ENCODE data around the gene FGF8.

FGF8 gene, protein sequence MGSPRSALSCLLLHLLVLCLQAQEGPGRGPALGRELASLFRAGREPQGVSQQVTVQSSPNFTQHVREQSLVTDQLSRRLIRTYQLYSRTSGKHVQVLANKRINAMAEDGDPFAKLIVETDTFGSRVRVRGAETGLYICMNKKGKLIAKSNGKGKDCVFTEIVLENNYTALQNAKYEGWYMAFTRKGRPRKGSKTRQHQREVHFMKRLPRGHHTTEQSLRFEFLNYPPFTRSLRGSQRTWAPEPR

DNA sequence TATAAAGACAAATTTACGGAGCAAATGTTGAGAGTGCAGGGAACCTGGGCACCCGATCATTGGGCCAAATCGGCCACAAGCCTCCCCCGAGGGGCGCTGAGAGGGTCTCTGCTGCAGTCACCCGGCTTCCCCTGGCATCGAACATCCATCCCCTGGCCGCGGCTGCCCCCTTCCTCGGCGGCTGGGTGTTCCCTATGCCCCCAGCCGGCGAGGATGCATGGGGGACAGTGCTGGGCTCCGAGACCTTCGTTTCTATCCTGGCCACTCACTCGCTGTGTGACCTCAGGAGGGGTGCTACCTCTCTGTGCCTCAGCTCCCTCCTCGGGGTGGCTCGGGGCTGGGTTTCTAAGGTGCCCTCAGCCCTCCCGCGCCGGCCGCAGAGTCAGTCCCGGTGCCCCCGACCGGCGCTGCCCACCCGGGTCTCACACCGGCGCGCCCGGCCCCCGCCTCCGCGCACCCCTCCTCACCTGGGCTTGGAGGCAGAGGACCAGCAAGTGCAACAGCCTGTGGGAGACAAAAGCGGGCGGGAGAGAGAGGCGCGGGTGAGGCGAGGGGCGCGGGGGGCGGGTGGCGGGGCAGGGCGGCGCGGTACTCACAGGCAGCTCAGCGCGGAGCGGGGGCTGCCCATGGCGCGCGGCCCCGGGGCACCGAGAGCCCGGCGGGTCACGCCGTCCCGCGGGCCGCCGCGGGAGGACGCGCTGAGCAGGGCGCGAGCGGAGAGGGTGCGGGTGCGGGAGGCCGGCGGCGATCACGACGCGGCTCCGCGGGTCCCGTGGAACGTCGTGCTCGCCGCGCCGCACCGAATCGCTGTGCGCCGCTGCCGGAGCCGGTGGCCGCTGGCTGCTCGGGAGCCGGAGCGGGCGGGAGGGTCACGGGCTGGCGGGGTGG lies at the start of gene FGF8:
Gene FGF8 (minus strand): TSS at position 842 of the 888 bp plus-strand sequence. CDS start 214 bp downstream, at position 628.
- peak within 1 kb of the TSS; percentile 68 for H3K4me3 ChIP-seq
- DNase-seq (ENCODE audit: low spot score) = peak; percentile 45
- TF ChIP-seq, protein P1, sequence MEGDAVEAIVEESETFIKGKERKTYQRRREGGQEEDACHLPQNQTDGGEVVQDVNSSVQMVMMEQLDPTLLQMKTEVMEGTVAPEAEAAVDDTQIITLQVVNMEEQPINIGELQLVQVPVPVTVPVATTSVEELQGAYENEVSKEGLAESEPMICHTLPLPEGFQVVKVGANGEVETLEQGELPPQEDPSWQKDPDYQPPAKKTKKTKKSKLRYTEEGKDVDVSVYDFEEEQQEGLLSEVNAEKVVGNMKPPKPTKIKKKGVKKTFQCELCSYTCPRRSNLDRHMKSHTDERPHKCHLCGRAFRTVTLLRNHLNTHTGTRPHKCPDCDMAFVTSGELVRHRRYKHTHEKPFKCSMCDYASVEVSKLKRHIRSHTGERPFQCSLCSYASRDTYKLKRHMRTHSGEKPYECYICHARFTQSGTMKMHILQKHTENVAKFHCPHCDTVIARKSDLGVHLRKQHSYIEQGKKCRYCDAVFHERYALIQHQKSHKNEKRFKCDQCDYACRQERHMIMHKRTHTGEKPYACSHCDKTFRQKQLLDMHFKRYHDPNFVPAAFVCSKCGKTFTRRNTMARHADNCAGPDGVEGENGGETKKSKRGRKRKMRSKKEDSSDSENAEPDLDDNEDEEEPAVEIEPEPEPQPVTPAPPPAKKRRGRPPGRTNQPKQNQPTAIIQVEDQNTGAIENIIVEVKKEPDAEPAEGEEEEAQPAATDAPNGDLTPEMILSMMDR (IDR thresholded peaks at IDR 0.05) = no peak

DNA sequence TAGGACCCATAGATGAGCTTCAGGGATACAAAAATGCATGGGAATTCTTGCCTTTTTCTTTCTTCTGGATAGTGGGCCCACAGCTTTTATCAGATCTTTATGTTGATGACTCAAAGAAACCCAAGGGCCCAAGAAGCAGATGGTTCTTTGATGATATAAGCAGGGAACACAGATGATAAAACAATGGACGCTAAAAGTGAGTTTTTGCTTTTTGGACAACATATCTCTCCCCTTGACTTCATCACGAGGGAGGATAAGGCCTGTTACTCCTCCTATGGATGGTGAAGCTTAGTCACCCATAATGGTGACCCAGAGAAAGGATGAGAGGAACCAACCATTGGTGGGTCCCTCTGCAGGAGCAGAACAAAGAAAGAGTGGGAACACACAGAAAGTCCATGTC lies 48.8 kb upstream of the FGF8 start:
- TF ChIP-seq, protein P1 (IDR thresholded peaks at IDR 0.05) = no peak
- no peak overlapping the region for H3K4me3 ChIP-seq
- H3K27ac ChIP-seq = no peak overlapping the region
- DNase-seq (ENCODE audit: low spot score) = no peak

More for the DNA sequence above, at the start of gene FGF8:
- no peak within 1 kb of the TSS for H3K27ac ChIP-seq

DNA sequence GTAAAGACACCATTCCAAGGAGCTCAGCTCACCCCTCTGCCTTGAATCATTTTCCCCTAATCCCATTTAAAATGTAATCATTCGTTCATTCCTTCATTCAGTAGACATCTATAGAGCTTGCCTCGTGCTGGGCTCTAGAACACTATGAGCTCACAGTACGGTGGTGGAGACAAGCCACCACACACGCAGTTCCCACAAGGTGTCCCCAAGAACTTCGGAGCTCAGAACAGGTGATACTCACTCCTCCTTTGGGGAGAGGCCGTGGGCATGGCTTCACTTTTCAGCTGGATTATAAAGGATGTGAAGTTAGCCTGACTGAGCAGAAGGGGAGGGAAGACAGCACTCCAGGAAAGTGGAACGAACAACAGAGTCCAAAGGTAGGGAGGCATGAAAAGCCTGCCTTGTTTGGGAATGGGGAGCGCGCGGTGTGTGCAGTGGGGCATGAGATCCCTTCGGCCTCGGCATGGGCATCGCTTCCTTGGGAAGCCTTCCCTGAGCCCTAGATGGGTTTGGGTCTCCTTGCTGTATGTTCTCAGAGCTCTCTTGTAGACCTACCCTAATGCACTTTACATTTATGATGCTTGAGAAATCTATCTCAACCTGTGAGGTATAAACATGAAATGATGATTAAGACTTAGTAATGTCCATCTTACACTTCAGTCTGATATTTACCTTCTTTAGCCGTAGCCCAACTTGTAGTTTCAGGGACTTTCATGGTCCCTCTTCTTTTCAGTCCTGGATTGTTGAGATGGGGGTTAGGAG lies 43.1 kb upstream of the FGF8 start:
- Histone ChIP-seq H3K4me3 (peak overlapping the region; percentile 99), H3K27ac (peak overlapping the region; percentile 75 to 99)
- TF ChIP-seq, protein P1 (IDR thresholded peaks at IDR 0.05) = no peak
- no peak for DNase-seq (ENCODE audit: low spot score)

DNA sequence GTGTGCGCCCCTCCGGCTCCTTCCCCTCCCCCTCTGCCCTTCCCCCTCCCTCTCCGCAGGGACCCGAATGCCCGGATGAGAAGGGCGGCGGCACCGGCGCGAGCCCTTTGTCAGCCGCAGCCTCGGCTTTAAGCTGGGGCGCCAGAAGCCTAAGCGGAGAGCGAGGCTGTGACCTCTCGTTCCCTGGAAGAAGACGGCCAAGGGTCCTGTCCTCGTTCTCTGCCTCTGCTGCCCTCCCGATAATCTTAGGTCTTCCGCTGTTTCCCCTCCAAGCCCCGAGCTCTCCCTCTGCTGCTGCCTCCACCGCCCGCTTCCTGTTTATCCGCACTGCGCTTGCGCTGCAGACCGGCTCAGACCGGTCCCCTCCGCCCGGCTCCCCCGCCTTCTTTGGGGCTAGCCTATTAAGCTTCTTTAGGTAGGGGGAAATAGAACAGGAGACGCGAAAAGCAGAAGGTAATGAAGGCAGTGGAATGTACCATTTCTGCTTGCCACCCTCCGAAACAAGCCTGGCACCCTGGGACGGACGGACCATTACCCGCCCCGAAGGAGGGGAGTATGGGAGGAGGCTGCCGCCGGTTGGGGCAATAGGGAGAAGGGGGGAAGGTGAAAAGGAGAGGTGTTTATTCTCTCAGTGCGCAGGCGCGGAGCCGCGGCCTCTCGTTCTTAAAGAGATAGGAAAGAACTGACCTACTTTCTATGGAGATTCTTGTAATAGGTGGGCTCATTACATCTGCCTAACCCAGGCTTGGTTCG lies 42.4 kb upstream of the FGF8 start, which contains the start of gene OGA:
Gene OGA (minus strand): TSS at position 326 of the 753 bp plus-strand sequence. CDS start 422 bp downstream, outside the sequence.
- Histone ChIP-seq H3K4me3 (peak within 1 kb of the TSS; percentile 99), H3K27ac (peak within 1 kb of the TSS; percentile 98 to 99)
- DNase-seq (ENCODE audit: low spot score) = peak; percentile 99
- TF ChIP-seq, protein P1 (IDR thresholded peaks at IDR 0.05) = no peak

DNA sequence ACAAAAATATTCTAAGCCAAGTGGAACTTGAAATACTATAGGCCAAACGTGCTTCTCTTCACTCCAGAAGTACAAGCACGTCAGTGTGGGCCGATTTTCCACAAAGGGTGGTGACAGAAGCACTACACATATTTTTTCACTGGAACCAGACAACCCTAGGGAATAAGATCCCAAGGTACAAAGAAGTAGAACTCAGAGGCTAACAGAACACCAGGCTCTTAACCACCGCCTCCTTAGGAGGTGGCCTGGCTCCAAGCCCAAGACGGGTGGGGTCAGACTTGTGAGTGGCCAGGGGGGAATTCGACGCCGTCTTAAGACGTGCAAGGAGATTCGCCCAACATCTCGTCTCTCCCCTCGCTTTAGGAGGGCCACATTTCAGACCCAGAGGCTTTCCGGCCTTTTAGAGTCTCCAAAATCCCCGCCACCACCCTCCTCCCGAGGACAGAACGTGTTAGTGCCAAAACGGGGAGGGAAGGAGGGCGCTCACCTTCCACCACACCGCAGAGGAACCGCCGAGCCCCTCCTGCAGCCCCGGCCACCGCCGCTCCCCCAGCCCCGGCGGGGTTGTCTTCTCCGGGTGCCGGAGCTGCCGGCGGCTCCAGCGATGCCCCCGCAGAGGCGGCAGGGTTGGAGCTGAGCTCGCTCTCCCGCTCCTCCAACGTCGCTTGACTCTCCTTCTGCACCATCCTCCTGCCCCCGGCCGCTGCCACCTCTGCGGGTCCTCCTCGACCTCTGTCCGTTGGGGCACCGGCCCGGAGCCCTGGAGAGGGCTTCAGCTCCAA lies 41.6 kb upstream of the FGF8 start:
- H3K27ac ChIP-seq = peak overlapping the region; percentile 98 to 99
- DNase-seq (ENCODE audit: low spot score) = peak; percentile 94
- TF ChIP-seq, protein P1 (IDR thresholded peaks at IDR 0.05) = no peak
- peak overlapping the region; percentile 99 for H3K4me3 ChIP-seq

Data from coronary artery (tissue), 2 donors.